SHP77 (cell line): Measurements from ENCODE around the gene SLC9A5.
A peak's percentile ranks its signal among the peaks of the same experiment; 100 is the strongest.

ENCODE experiments used
- DNase-seq, 2 experiments: peaks; one replicate each; lab custom pipeline; 2025; lab: John Stamatoyannopoulos, UW

Gene SLC9A5, protein sequence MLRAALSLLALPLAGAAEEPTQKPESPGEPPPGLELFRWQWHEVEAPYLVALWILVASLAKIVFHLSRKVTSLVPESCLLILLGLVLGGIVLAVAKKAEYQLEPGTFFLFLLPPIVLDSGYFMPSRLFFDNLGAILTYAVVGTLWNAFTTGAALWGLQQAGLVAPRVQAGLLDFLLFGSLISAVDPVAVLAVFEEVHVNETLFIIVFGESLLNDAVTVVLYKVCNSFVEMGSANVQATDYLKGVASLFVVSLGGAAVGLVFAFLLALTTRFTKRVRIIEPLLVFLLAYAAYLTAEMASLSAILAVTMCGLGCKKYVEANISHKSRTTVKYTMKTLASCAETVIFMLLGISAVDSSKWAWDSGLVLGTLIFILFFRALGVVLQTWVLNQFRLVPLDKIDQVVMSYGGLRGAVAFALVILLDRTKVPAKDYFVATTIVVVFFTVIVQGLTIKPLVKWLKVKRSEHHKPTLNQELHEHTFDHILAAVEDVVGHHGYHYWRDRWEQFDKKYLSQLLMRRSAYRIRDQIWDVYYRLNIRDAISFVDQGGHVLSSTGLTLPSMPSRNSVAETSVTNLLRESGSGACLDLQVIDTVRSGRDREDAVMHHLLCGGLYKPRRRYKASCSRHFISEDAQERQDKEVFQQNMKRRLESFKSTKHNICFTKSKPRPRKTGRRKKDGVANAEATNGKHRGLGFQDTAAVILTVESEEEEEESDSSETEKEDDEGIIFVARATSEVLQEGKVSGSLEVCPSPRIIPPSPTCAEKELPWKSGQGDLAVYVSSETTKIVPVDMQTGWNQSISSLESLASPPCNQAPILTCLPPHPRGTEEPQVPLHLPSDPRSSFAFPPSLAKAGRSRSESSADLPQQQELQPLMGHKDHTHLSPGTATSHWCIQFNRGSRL

DNA sequence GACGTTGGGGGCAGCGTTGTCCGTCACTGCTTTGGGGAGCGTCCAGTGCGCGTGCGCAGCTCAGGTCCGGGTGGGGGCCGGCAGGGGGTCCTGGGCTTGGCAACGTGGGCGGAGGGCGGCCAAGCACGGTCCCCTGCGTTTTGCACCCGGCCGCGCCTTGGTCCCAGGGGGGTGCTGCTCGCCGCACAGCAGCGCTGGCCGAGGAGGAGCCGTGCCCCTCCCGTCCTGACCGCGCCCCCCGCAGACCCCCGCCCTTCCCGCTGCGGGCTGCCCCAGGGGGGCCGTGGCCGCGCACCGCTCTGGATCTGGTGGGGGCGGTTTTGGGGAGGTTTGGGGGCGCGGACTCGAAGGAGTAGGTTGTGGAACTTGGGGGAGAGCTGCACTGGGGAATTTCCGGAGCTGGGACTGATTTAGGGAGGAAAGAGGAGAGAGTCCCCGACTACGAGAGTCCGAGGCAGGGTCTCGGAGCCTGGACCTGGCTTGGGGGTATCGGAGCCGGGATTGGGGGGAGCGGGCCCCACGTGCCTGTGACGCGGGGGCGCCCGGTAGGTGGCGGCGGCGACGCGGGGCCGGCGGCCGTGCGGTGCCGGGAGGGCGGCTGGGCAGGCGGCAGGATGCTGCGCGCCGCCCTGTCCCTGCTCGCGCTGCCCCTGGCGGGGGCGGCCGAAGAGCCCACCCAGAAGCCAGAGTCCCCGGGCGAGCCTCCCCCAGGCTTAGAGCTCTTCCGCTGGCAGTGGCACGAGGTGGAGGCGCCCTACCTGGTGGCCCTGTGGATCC lies at the start of gene SLC9A5:
SLC9A5 (plus strand) TSS at position 579 of the 777 bp plus-strand sequence; CDS start at position 615, 36 bp downstream.
- DNase-seq = no peak

DNA sequence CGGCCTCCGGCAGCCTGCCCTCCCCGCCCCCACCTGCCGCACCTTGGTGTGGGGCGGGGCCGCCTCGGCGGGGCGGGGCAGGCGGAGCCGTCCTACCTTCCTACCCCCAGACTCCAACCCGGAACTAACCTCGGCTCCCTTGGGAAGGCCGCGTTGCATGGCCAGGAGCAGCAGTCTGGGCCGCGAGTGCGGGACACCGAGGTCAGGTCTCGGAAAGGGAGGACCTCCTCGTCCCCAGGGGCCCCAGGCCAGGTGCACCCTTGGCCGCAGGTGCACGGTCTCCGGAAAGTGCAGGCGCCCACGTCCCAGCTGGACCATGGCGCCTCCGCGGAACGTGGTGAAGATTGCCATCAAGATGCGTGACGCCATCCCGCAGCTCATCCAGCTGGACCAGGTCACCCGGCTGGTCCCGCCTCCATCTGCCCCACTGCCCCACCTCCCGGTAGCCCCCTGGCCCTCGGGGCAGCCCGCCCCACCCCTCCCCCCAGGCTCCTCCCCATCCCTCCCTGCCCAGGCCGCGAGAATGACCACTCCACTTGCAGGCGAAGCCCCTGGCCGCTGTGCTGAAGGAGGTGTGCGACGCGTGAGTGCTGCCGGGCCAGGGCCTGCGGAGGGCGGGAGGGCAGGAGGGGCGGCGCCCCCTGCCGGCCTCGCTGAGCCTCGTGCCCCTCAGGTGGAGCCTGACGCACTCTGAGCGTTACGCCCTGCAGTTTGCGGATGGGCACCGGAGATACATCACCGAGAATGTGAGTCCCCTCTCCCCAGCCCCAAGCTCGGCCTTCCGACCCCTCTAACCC lies 49.6 kb upstream of the SLC9A5 start, which contains the start of gene ELMO3:
ELMO3 (plus strand) TSS at position 121 of the 797 bp plus-strand sequence; CDS start at position 317, 196 bp downstream.
- no peak for DNase-seq

DNA sequence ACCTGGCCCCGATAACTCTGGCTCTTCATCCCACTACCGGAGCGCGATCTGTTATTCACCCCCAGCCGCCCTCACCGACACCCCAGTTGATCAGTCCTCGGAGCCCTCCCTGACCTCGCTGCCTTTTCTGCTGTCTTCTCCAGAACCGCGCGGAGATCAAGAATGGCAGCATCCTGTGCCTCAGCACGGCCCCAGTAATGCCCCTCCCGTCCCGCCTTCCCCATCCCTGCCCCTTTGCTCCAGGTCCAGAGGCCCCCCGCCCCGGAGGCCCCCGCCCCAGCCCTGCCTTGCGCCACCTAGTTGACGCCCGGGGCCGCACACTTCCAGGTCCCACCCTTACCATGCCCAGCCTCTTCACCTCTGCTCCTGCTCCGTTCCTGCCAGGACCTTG lies 49.0 kb upstream of the SLC9A5 start:
- DNase-seq = no peak

DNA sequence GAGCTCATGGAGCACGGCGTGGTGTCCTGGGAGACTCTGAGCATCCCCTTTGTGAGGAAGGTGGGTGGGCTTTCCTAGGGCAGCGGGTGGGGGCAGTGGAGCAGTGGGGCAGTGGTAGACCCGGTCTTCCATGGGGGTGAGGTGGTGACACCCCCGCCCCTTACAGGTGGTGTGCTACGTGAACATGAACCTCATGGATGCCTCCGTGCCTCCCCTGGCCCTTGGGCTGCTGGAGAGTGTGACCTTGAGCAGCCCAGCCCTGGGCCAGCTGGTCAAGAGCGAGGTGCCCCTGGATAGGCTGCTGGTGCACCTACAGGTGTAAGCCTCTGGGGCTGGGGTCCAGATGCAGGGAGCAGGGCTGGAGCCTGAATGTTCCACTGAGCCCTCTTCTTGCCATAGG lies 48.3 kb upstream of the SLC9A5 start:
- DNase-seq = no peak

DNA sequence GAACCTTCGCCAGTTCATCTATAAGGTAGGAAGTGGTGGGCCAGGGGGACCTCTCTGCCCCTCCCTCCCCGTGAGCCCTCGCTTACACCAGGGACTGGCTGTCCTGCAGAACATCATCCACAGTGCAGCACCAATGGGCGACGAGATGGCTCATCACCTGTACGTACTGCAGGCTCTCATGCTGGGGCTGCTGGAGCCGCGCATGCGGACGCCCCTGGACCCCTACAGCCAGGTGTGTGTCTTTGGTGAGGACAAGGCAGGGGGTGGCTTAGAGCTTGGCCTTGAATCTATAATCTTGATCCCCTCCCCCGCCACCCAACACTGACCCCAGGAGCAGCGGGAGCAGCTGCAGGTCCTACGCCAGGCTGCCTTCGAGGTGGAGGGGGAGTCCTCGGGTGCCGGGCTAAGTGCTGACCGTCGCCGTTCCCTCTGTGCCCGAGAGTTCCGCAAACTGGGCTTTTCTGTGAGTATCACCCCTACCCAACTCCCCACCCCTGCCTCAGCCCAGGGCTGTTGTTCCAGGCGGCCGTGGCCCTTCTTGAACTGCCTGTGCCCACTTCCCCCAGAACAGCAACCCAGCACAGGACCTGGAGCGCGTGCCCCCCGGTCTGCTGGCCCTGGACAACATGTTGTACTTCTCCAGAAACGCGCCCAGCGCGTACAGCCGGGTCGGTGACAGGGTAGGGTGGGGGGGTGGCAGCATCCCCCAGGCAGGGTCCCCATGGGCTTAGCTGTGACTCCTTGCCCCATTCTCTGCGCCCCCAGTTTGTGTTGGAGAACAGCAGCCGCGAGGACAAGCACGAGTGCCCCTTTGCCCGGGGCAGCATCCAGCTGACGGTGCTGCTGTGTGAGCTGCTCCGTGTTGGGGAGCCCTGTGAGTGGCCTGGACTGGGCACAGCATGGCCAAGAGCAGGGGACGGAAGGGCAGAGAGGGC lies 47.1 kb upstream of the SLC9A5 start:
- DNase-seq = no peak

DNA sequence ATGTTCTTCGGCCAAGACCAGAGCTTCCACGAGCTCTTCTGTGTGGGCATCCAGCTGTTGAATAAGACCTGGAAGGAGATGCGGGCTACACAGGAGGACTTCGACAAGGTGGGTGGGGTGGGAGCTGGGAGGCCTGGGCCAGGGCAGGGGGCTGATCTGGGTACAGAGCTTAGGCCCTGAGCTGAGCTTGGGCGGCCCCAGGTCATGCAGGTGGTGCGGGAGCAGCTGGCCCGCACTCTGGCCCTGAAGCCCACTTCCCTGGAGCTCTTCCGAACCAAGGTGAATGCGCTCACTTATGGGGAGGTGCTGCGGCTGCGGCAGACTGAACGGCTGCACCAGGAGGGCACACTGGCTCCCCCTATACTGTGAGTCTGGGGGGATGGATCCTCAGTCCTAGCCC lies 46.4 kb upstream of the SLC9A5 start:
- DNase-seq = no peak

DNA sequence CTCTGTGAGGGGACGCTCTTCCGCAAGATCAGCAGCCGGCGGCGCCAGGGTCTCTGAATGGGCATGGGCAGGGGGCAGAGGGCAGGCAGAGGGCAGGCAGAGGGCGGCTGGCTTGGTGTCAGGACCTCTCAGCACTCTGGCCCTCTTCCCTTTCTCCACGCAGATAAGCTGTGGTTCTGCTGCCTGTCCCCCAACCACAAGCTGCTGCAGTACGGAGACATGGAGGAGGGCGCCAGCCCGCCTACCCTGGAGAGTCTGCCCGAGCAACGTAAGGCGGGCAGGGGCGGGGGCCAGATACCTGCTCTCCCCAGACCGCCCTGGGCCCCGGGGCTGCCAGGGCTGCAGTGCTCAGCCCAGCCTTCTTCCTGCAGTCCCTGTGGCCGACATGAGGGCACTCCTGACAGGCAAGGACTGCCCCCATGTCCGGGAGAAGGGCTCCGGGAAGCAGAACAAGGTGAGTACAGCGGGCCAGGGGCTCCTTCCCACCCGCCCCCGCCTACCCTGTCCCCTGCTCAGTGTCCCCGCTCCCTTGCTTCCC lies 45.8 kb upstream of the SLC9A5 start:
- DNase-seq = no peak

DNA sequence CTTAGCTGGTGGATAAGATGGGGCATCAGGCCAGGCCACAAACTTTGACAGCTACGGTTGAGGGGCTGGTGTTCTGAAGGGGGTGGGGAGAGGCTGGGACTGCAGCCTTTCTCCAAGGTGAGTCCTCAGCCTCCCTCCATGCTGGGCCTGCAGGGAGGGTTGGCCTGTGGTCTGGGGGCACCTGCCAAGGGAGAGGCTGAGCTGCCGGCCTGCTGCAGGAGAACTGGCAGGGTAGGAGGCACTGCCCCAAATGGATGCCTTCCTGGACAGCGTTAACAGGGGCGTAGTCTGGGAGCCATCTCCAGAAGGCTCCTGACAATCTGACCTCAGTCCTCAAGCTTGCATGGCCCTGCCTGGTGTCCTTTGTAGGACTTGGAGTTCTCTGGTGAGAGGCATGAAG lies 44.7 kb upstream of the SLC9A5 start:
- DNase-seq = no peak

DNA sequence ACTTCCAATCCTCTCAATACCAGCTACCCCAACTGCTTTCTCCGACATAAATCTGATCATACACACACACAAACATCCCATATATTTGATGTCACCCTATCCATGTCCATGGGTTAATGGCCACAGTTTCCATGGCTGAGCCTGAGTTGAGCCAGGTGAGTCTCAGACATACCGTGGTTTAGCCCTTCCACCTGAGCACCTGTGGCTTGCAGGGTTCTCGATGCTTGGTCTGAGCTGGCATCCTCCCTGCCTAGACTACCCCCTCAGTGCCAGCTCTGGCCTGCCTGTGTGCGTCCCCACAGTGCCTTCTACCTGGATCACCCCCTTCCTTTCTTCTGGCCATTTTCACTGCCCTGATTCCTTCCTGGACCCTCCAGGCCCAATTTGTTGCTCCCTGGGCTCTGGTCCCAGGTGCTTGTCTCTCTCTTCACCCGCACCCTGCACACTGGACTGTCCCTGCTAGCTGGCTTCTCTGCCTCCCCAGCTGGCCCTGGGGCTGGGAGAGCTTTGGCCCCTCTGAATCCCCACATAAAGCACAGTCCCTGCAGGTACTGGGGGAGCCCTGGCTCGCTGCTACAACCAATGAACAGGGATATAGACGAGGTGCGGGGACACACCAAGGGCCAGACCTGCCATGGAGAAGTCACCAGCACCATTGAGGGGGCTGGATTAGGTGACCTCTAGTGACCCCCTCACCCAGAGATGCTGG lies 42.5 kb upstream of the SLC9A5 start:
- DNase-seq = no peak

DNA sequence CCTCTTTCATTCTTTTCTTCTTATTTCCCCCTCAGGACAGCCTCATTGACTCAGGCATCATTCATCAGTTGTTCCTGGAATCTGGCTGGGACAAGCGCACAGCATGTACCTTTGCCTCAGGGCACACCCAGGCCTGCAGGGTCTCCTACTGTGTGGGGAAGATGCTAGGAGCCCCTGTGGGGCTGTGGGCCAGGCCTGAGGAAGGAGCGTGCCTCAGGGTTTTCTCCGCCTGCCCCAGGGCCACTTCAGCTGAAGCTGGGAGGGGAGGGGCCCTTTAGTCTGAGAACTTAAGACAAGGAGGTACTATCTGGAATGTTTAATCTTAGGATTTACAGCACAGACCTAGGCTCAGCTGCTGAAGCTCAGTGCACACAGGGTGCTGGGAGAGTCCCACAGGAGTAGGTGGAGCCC lies 41.9 kb upstream of the SLC9A5 start:
- DNase-seq = no peak

DNA sequence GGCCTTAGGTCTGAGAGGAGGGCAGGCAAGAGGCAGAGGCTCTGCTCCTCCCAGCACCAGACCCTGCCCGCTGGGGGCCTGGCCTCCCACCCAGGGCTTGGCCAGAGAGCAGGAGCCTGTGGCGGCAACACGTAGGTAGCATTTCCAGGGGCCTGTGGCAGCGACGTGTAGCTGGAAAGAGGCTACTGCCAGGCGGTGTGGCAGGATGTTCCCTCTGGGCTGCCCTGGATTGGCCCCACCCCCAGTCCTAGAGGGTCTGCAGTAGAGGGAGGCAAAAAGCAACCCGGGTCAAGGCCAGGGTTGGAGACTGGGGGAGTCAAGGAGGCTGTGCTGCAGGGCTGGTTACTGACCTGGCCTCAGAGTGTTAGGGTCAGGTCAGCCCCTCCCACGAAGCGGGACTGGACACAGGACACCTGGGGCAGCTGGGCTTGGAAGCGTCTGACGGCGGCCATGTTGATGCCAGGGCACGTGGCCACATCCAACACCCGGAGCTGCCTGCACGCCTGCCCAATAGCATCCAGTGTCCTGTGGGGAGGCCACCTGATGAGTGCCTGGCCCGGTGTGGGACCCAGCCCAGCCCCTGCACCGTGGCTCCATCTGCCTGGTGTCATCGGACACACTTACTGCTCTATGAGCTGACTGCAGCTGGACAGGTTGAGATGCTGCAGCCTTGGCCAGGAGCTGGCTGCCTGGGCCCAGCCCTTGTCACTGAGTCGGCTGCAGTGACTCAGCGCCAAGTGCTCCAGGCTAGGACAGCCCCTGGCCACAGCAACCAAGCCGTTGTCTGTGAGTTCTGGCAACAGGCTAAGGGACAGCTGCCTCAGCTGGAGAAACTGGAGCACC lies 41.3 kb upstream of the SLC9A5 start:
- peak in 1 of 2 experiments; percentile 8 for DNase-seq

DNA sequence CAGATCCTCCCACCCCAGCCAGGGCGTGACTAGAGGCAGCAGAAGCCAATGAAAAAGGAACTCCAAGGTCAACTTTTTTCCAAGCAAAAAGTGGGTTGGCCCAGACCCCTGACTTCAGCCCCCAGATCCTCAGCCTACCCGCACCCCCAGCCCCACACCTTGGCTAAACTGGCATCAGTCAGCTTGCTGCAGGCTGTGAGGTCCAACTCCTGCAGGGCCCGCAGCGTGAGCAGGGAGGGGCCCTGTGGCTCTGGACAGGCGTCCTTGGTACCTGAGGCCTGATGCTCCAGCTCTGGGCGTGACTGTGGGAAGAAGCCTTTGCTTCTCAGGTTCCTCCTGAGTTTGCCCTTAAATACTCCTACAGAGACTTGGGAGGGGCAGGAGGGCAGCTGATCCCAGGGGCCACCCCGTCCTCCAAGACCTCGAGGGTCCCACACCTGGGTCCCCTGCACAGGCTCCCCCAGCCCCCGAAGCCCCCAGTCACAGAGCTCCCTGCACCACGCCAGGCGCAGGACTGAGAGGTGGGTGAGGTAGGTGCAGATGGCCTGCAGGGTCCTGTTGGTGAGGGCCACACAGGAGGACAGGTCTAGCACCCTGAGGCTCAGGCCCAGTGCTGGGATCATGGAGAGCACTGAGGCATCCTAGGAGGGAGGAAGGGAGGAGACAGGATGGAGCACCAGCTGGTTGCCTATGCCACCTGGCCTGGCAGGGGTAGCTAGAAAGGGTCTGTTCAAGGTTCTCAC lies 40.5 kb upstream of the SLC9A5 start:
- DNase-seq = no peak

DNA sequence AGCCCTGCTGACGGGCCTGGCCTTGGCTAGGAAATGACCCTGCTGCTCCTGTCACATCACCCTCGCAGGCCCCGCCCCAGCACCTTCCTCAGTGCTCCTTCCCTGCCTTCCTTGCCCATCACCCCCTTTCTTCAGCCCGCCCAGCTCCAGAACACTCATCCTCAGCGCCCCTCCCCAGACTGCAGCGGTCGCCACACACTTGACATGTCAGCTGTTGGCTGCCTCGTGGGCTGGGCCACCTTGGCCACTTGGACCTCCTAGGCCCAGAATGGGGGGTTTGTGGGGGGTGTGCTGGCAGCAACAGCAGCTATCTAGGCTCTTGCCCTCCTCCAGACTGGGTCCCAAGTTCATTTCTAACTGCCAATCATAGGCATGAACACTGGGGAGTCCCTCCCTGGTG lies 39.2 kb upstream of the SLC9A5 start:
- DNase-seq = no peak

DNA sequence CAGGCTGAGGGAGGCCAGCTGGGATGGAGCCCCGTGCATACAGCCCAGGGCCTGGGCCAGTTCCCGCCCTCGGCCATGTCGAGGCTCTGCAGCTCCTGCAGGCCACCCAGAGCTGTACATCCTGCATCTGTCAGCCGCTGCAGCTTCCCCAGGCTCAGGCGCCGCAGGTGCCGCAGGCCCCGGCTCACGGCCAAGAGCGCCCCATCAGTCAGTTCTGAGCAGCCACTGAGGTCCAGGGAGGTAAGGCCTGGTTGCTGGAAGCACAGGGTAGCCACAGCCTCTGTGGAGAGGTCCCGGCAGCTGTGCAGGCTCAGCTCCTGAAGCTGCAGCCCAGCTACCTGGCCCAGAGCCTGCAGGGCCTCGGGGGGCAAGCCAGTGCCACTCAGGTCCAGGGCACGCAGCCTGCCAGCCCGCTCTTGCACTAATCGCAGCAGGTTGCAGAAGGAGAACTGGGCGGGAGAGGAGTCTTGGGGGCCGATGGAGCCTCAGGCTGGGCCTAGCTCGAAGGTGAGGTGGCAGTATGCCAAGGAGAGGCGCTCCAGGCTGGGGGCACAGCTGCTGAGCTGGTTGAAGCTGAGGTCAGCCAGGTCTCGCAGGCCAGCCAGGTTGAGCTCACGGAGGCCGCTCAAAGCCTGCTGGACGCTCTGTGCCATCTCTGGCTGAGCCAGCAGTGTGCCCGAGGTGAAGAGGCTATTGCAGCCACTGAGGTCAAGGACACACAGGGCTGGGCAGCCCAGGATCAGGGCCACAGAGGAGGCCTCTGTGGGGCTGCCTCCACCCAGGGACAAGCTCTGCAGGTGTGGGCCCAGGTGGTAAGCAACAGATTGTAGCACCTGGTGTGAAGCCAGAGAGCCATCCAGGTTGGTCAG lies 38.5 kb upstream of the SLC9A5 start:
- DNase-seq = no peak

DNA sequence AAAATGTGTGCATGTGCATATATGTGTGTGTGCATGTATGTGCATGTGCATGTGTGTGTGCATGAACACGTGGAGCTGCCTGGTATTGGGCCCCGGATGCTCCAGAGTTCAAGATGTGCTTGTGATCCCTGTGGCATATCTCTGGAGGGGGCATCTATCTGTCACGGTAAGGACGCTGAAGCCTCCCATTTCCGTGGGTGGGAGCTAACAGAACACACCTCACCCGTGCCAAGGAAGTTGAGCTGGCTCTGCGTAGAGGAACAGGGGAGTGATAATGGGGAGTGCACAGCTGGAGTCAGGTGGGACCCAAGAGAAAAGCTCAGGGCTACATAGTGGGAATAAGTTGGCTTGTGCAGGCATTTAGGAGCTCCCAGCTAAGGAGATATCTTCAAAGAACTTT lies 37.1 kb upstream of the SLC9A5 start:
- DNase-seq = no peak

DNA sequence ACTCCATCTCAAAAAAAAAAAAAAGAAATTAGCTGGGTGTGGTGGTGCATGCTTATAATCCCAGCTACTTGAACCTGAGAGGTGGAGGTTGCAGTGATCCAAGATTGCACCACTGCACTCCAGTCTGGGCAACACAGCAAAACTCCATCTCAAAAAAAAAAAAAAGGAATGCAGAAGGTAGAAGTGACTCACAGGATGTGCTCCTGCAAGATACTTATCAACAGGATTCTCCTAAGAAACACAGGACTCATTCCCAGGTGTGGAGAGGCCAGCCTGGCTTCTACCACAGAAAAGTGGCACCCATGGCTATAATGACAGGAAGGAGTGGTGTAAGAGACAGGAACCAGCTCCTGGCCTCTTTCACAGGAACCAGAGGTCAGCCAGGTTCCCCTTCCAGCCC lies 36.0 kb upstream of the SLC9A5 start:
- DNase-seq = no peak
